PC-3 (cell line): ENCODE data around the gene FMC1. TPM values are rescaled to one million over a fixed set of nuclear protein-coding genes. Genes with fewer than 3 reads are reported as not detected.

ENCODE experiments used
- ATAC-seq: fragments of 200-7000 bp; cut with Tn5 transposase; 2 replicates; pipeline ENCODE4 v1.9.1; 2020; ENCODE audit warnings: mild to moderate bottlenecking, moderate library complexity
- BruUV-seq: library from RNA; stranded (reverse); fragments of 400-500 nt; replicated peaks from 2 replicates; lab custom pipeline; 2021; lab: Mats Ljungman, UMichigan
- CTCF ChIA-PET: fragments of 300-600 bp; sonication (Branson Sonifier 250); formaldehyde crosslinking; loops from one replicate; lab custom pipeline; 2022; ENCODE audit warnings: antibody characterized with exemption; lab: Charles Lee
- POLR2A ChIA-PET: fragments of 300-600 bp; sonication (Branson Sonifier 250); formaldehyde crosslinking; loops from one replicate; lab custom pipeline; 2022; ENCODE audit warnings: antibody characterized with exemption; ENCODE audit not compliant: unreplicated experiment; lab: Charles Lee
- DNase-seq: peaks from one replicate; pipeline ENCODE4 v3.0.0-alpha.2; 2015
- H2AFZ ChIP-seq: fragments of 300-600 bp; sonication (generic); 2 replicates; pipeline ENCODE4 v1.6.0; 2016; ENCODE audit warnings: antibody characterized with exemption, low read length
- H3F3A ChIP-seq: fragments of 300-600 bp; sonication (generic); one replicate; pipeline ENCODE4 v1.6.0; 2017; ENCODE audit warnings: antibody characterized with exemption, low read length, control low read depth, mild to moderate bottlenecking; ENCODE audit not compliant: unreplicated experiment
- H3K27ac ChIP-seq: fragments of 300-600 bp; sonication (generic); 2 replicates; pipeline ENCODE4 v1.5.1; 2016; ENCODE audit warnings: mild to moderate bottlenecking, low read length
- H3K27me3 ChIP-seq: fragments of 300-600 bp; sonication (generic); 2 replicates; pipeline ENCODE4 v1.6.1; 2016; ENCODE audit warnings: low read length, mixed read lengths
- H3K36me3 ChIP-seq: fragments of 300-600 bp; sonication (generic); 2 replicates; pipeline ENCODE4 v1.6.1; 2016; ENCODE audit warnings: low read depth, mixed run types, low read length, mixed read lengths
- H3K4me1 ChIP-seq: fragments of 300-600 bp; sonication (generic); 2 replicates; pipeline ENCODE4 v1.5.1; 2016; ENCODE audit warnings: low read length; ENCODE audit not compliant: insufficient read depth
- H3K4me2 ChIP-seq: fragments of 300-600 bp; sonication (generic); 2 replicates; pipeline ENCODE4 v1.6.0; 2016; ENCODE audit warnings: low read length
- H3K4me3 ChIP-seq: fragments of 300-600 bp; sonication (generic); 2 replicates; pipeline ENCODE4 v1.5.1; 2016; ENCODE audit warnings: mild to moderate bottlenecking, low read length, mixed read lengths
- H3K79me2 ChIP-seq: fragments of 300-600 bp; sonication (generic); 2 replicates; pipeline ENCODE4 v1.6.1; 2017; ENCODE audit warnings: low read length, mixed read lengths
- H3K9ac ChIP-seq: fragments of 300-600 bp; sonication (generic); 2 replicates; pipeline ENCODE4 v1.6.0; 2016; ENCODE audit warnings: mild to moderate bottlenecking, low read length
- H3K9me2 ChIP-seq: fragments of 300-600 bp; sonication (generic); replicated peaks from 2 replicates; pipeline ENCODE4 v1.6.1; 2016; ENCODE audit warnings: mixed run types, low read length, mixed read lengths
- H3K9me3 ChIP-seq: fragments of 300-600 bp; sonication (generic); 2 replicates; pipeline ENCODE4 v1.6.1; 2016; ENCODE audit warnings: low read length, mixed read lengths
- H4K20me1 ChIP-seq: fragments of 300-600 bp; sonication (generic); 2 replicates; pipeline ENCODE4 v1.6.1; 2016; ENCODE audit warnings: low read length, mixed read lengths
- EZH2 ChIP-seq: fragments of 300-600 bp; sonication (generic); IDR thresholded peaks from one replicate; pipeline ENCODE4 v1.6.1; 2017; ENCODE audit warnings: antibody characterized with exemption, mild to moderate bottlenecking, low read length; ENCODE audit not compliant: unreplicated experiment
- EZH2phosphoT487 ChIP-seq: fragments of 300-600 bp; sonication (generic); IDR thresholded peaks from 2 replicates; pipeline ENCODE4 v1.6.1; 2018; ENCODE audit warnings: mild to moderate bottlenecking, antibody characterized with exemption, low read length, borderline replicate concordance
- intact Hi-C: fragments of 100-400 bp; cut with micrococcal nuclease; formaldehyde crosslinking; loops from 2 replicates; pipeline ENCODE4 v1.9.0; 2023
- total RNA-seq: library from RNA; depleted of rRNA; stranded (reverse); fragments of >200 nt; gene quantifications from 2 replicates; pipeline ENCODE4 v1.2.3, GENCODE V29; 2014
- TF ChIP-seq, protein P1 (sequence below): fragments of 300-600 bp; sonication (generic); conservative IDR thresholded peaks from 2 replicates; pipeline ENCODE4 v1.5.1; 2017; ENCODE audit warnings: antibody characterized with exemption, low read depth, mild to moderate bottlenecking, low read length

The FMC1 gene
- total RNA-seq, 1 experiment from 2014 or later: 12.2 TPM

DNA sequence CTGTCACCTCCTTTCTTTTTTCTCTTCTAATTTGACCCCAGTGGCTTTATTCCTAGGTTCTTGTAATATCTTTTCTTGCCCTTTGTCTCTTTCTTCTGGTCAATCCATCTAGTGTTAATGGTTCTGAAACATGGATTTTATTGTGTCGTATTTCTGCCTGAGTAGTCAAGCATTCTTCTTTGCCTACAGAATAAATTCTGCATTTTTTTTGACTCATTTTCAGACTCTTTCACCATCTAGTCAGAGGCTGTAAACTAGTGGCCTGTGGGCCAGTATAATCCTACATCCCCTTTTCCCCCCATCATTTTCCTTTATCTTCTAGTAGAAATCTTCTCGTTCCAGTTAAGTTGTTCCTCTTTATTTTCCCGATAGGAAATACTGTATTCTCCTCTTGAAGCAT is 48.0 kb downstream of the FMC1 start:
- Histone ChIP-seq H3K4me2 (no peak overlapping the region), H3K4me3 (no peak overlapping the region), H3K4me1 (no peaks in the 10 kb centered on the region), H3K9me2 (no peaks in the 10 kb centered on the region), H4K20me1 (no peaks in the 10 kb centered on the region; the same call in 1 of the 2 replicates), H3K36me3 (peaks cover 17% of the 10 kb centered on the region), H3K79me2 (peaks cover 72% of the 10 kb centered on the region), H3K27ac (no peak overlapping the region), H3K27me3 (no peaks in the 10 kb centered on the region), H3K9me3 (no peaks in the 10 kb centered on the region), H3F3A (no peaks in the 10 kb centered on the region), H3K9ac (no peak overlapping the region), H2AFZ (no peak overlapping the region)
- no peak for DNase-seq
- ChIA-PET POLR2A (no interaction called here), CTCF (no interaction called here)
- no TSS peak for BruUV-seq
- TF ChIP-seq EZH2phosphoT487 (no peak), EZH2 (no peak)
- TF ChIP-seq, protein P1, sequence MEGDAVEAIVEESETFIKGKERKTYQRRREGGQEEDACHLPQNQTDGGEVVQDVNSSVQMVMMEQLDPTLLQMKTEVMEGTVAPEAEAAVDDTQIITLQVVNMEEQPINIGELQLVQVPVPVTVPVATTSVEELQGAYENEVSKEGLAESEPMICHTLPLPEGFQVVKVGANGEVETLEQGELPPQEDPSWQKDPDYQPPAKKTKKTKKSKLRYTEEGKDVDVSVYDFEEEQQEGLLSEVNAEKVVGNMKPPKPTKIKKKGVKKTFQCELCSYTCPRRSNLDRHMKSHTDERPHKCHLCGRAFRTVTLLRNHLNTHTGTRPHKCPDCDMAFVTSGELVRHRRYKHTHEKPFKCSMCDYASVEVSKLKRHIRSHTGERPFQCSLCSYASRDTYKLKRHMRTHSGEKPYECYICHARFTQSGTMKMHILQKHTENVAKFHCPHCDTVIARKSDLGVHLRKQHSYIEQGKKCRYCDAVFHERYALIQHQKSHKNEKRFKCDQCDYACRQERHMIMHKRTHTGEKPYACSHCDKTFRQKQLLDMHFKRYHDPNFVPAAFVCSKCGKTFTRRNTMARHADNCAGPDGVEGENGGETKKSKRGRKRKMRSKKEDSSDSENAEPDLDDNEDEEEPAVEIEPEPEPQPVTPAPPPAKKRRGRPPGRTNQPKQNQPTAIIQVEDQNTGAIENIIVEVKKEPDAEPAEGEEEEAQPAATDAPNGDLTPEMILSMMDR: no peak
- intact Hi-C loops: no loop called here
- ATAC-seq: no peak

DNA sequence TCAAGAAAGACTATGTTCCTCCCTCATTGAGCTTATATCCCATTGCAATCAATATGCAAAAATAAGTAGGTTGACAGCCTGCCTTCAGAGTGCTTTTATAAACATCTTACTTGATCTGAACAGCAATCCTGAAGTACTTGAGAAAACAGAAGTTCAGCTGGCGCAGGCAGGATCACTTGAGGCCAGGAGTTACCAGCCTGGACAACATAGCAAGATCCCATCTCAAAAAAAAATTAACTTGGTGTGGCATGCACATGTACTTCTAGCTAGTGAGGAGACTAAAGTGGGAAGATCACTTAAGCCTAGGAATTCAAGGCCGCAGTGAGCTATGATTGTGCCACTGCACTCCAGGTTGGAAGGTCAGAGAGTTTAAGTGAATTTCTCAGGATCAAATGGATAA is 48.6 kb downstream of the FMC1 start:
- Histone ChIP-seq H3K4me3 (no peak overlapping the region), H3K4me2 (no peak overlapping the region), H3K27me3 (no peaks in the 10 kb centered on the region), H3K9me3 (no peaks in the 10 kb centered on the region), H3K36me3 (peaks cover 18% of the 10 kb centered on the region), H3K9me2 (no peaks in the 10 kb centered on the region), H2AFZ (no peak overlapping the region), H3K27ac (no peak overlapping the region), H3K79me2 (peaks cover 76% of the 10 kb centered on the region), H4K20me1 (no peaks in the 10 kb centered on the region; the same call in 1 of the 2 replicates), H3F3A (no peaks in the 10 kb centered on the region), H3K4me1 (no peaks in the 10 kb centered on the region), H3K9ac (no peak overlapping the region)
- no TSS peak for BruUV-seq
- no peak for DNase-seq
- intact Hi-C loops: no loop called here
- ATAC-seq: no peak
- ChIA-PET POLR2A (no interaction called here), CTCF (no interaction called here)
- TF ChIP-seq, protein P1: no peak
- TF ChIP-seq EZH2 (no peak), EZH2phosphoT487 (no peak)

DNA sequence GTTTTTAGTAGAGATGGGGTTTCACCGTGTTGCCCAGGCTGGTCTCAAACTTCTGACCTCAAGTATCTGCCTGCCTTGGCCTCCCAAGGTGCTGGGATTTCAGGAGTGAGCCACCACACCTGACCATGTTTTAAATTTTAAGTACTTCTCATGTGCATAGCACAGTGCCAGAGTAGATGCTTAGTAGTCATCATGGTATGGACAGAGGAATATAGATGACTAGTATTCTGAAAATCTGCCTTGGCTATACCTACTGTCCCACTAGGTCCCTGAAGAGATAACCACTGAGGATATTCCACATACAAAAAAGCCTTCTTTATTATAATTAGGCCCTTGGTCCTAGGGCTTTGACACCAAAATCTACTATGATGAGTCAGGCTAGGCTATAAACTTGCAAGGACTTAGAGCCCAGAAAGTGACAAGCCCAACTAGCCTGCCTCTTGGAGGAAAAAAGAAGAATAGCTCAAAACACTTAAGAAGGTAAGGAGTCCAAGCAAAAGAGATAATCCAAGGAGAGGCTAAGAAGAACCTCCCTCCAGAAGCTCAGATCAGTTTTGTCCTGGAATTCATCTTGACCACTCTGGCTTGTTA is 52.6 kb downstream of the FMC1 start:
- peaks cover 79% of the 10 kb centered on the region for H3K79me2 ChIP-seq
- H3K27ac ChIP-seq: no peak overlapping the region
- CTCF ChIA-PET: no interaction called here
- H3K4me2 ChIP-seq: no peak overlapping the region
- no peaks in the 10 kb centered on the region for H3K27me3 ChIP-seq
- no peaks in the 10 kb centered on the region for H3K9me3 ChIP-seq
- no TSS peak for BruUV-seq
- no peaks in the 10 kb centered on the region for H3K4me1 ChIP-seq
- H3F3A ChIP-seq: no peaks in the 10 kb centered on the region
- peaks cover 7% of the 10 kb centered on the region for H3K36me3 ChIP-seq
- intact Hi-C loops: no loop called here
- H3K4me3 ChIP-seq: no peak overlapping the region
- no peak overlapping the region for H3K9ac ChIP-seq
- POLR2A ChIA-PET: interaction anchor here (0.6 kb wide), 1 partner anchor 134 kb away, joined by 6 read pairs; no protein-coding TSS in a partner anchor
- peaks cover 10% of the 10 kb centered on the region; the same call in 1 of the 2 replicates for H4K20me1 ChIP-seq
- H3K9me2 ChIP-seq: no peaks in the 10 kb centered on the region
- ATAC-seq (peak; percentile 53), DNase-seq (no peak)
- TF ChIP-seq EZH2phosphoT487 (no peak), EZH2 (no peak)
- TF ChIP-seq, protein P1: no peak
- H2AFZ ChIP-seq: no peak overlapping the region
